ENCODE measurements around the gene FLT3LG.

Gene FLT3LG

GRCh38 chr19:49488046-49488862 is 14.2 kb downstream of the FLT3LG start:
- DNase-seq (ENCODE audit: low read depth, low spot score), result peak; percentile 65

GRCh38 chr19:49488863-49489537 is 15.0 kb downstream of the FLT3LG start:
- DNase-seq (ENCODE audit: low read depth, low spot score), result peak; percentile 45

- peak; percentile 65 for DNase-seq (ENCODE audit: low read depth, low spot score)
Observed at GRCh38 chr19:49489601-49490167, 15.7 kb downstream of the FLT3LG start.

GRCh38 chr19:49490287-49491029 is 16.4 kb downstream of the FLT3LG start:
- no peak for DNase-seq (ENCODE audit: low read depth, low spot score)

- no peak for DNase-seq (ENCODE audit: low read depth, low spot score)
Observed at GRCh38 chr19:49491030-49491803, 17.2 kb downstream of the FLT3LG start.

GRCh38 chr19:49491804-49492572 is 18.0 kb downstream of the FLT3LG start:
- no peak for DNase-seq (ENCODE audit: low read depth, low spot score)

- DNase-seq (ENCODE audit: low read depth, low spot score), result peak; percentile 65
Observed at GRCh38 chr19:49492573-49493405, 18.8 kb downstream of the FLT3LG start.

- no peak for DNase-seq (ENCODE audit: low read depth, low spot score)
Observed at GRCh38 chr19:49496574-49497008, 22.6 kb downstream of the FLT3LG start.

- DNase-seq (ENCODE audit: low read depth, low spot score), result peak; percentile 73
Observed at GRCh38 chr19:49497047-49497788, 23.2 kb downstream of the FLT3LG start.

GRCh38 chr19:49497789-49498103 is 23.7 kb downstream of the FLT3LG start:
- no peak for DNase-seq (ENCODE audit: low read depth, low spot score)

GRCh38 chr19:49498475-49498874 is 24.5 kb downstream of the FLT3LG start:
- DNase-seq (ENCODE audit: low read depth, low spot score), result no peak

- DNase-seq (ENCODE audit: low read depth, low spot score), result no peak
Observed at GRCh38 chr19:49499030-49499670, 25.1 kb downstream of the FLT3LG start.

- DNase-seq (ENCODE audit: low read depth, low spot score), result peak; percentile 77
Observed at GRCh38 chr19:49502866-49503581, 29.0 kb downstream of the FLT3LG start.

- DNase-seq (ENCODE audit: low read depth, low spot score), result no peak
Observed at GRCh38 chr19:49503582-49503962, 29.6 kb downstream of the FLT3LG start.

GRCh38 chr19:49506575-49507105 is 32.6 kb downstream of the FLT3LG start:
- DNase-seq (ENCODE audit: low read depth, low spot score), result peak; percentile 95

- no peak for DNase-seq (ENCODE audit: low read depth, low spot score)
Observed at GRCh38 chr19:49507803-49508494, 33.9 kb downstream of the FLT3LG start.

Measured in ELF-1 (cell line).